Inflammatory macrophage treated with lipopolysaccharide for 1 hour (primary cell): Measurements from ENCODE around the gene GRK5.

Experiments used
- DNase-seq, 2 donors: peaks; one replicate each; pipeline ENCODE4 v3.0.0-alpha.2; 2020 to 2022

GRK5 gene

DNA sequence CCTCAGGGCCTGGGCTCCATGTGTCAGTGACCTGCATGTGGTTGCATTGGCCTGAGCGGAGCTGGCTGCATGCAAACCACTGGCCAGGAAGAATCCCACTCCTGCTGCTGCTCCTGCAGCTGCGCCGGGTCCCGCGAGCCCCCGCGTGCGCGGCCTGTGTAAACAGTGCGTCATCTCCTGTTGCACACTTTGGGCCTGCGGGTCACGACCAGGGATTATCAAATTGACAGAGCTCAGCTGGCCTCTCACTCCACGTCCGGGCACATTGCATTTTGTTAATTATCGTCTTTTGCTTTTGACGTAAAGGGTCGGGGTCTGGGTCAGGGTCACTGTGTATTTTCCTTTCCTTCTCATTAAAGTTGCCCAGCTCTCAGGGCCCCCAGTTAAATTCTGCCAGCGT is 202.5 kb downstream of the GRK5 start:
- no peak for DNase-seq

DNA sequence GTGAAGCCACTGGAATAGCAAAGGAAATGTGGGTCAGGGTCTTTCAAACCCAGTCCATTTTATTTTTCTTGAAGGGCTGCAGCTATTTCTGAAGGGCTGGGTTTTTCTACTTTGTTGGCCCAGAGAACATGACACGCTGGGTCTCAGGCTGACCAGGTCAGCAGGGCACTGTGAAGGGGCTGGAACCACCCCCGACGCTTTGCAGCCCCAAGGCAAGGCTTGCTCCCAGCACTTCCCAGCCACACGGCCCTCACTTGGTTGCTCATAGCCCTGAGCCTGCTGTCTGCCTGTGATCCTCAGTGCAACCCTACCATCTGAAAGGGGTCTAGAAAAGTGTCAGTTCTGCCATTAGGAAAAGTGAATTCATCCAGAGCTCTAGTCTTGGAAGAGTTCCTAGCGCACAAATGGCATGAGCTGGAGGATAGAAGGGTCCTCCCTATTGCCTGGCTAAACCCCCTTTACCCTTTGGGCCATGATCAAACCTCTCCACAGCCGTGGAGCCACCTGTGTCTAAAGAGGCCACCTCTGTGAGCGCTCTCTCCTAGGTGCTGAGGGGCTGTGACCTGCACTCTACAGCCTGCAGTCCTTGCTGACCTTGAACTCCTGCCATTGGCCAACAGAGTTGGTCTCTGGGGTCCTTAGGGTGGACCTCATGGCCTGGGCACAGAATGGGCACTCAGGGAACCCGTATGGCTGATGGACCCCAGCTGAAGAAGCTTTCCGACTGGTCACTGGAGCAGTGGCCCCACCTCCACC is 203.2 kb downstream of the GRK5 start:
- no peak for DNase-seq

DNA sequence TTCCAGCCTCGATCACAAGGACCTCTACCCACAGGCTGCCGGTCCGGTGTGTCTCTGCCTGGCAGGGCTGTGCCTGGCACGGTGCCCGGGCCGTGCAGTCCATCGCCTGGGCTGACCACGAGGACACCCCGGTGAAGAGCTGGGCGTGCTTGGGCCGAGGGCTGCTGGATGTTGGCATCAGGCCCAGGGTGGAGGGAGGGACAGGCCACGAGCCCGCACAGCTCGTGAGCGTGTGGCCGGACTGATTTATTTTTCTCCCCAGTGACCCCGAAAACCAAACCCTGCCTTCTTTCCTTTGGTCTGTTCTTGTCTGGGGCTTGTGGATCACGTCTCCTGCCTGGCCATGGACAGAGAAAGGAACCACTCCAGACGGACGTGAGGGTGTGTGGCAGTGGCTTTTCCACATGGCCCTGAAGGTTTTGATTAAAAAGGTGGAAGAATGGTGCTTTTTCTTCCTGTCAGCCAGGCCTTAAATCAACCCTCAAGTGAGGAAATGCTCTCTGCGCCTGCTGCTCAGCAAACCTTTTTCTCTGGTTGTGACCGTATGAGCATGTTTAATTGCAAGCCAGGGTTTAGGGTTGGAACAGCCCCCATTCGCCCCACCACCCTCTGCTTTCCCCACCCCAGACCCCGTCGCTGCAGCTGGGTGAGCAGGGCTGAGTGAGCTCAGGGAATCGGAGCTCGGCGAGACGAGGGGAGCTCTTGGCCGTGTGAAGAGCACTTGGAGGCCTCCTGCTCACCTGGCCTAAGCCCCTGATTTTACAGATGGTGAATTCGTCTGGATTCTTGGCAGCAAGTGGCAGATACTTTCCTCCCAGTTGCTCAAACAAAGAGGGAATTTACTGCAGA is 205.1 kb downstream of the GRK5 start:
- DNase-seq: no peak

DNA sequence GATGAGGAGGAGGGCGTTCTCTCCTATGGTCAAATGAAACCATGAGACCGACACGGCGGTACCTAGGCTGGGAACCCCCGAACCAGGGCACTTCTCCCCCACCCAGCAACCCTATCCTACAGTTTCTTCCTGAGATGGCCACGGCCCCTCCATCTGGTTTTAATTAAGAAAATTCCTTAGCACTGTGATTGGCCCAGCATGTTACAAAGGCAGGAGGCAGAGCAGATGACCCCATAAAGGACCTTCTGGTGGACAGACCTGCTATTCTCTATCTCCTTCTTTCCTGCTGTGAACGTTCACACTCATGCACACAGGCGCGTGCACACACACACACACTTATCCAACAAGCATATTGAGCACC is 205.7 kb downstream of the GRK5 start:
- no peak for DNase-seq

DNA sequence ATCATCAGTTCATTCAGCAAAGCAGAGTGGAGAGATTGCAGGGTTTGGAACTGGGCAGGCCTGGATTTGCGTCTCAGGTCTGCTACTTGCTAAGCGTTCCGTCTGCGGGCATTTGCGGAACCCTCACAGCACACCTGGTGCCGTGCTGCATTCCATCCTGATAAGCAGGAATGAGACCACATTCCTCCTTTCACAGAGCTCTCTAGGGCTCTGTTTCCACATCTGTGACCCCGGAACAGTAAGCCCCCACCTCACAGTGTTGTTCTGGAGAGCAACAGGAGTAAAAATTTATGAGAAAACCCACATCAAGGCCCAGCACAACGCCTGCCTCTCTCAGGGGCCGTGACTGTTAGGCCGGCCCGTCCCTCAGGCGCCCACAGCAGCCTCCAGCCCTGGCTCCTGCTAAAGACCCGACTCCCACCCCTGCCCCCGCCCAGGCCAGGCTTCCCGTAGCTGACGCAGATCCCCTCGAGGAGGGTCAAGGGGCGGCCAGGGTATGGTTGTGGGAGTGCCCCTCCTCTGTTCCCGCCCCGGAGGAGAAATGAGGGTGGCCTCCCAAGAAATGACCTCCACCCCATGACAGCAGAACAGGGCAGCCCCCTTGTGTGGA is 206.2 kb downstream of the GRK5 start:
- no peak for DNase-seq

DNA sequence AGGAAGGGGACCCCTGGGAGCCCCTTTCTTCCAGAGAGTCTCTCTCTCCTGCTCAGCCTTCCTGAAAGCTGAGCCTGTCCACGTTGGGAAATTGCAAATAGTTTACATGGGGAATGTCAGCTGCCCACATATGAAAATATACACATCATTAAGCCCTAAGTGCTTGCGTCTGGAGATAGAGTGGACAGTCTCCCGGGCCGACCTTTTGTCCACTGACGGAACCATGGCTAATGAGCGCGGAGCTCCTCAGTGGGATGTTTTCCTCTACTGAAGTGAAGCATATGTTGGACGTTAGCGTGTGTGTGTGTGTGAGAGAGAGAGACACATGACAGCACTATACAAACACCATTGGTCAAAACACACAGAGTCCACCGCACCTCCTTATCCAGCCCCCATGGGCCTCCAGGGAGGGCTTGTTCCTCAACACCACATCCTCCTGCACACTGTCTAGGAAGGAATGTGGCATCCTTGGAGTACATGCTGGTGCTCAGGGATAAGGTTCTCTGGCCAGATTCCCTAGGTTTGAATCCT is 206.8 kb downstream of the GRK5 start:
- no peak for DNase-seq

DNA sequence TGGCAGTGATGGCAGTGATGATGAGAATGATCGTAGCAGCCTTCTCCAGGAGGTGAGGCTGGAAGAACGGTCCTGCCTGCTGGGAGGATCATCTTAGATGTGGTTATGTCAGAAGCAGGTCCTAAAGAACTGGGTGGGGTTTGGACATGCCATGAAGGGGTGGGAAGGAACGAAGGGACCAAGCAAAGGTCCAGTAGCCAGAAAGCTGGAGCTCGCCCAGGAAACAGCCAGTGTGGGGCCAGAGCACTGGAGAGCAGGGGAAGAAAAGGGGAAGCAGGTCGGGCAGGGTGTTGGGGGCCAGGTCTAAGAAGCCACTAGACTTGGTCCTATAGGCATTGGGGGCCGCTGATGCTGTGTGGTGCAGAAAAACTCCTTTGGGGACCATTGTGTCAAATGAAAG is 207.8 kb downstream of the GRK5 start:
- no peak for DNase-seq

DNA sequence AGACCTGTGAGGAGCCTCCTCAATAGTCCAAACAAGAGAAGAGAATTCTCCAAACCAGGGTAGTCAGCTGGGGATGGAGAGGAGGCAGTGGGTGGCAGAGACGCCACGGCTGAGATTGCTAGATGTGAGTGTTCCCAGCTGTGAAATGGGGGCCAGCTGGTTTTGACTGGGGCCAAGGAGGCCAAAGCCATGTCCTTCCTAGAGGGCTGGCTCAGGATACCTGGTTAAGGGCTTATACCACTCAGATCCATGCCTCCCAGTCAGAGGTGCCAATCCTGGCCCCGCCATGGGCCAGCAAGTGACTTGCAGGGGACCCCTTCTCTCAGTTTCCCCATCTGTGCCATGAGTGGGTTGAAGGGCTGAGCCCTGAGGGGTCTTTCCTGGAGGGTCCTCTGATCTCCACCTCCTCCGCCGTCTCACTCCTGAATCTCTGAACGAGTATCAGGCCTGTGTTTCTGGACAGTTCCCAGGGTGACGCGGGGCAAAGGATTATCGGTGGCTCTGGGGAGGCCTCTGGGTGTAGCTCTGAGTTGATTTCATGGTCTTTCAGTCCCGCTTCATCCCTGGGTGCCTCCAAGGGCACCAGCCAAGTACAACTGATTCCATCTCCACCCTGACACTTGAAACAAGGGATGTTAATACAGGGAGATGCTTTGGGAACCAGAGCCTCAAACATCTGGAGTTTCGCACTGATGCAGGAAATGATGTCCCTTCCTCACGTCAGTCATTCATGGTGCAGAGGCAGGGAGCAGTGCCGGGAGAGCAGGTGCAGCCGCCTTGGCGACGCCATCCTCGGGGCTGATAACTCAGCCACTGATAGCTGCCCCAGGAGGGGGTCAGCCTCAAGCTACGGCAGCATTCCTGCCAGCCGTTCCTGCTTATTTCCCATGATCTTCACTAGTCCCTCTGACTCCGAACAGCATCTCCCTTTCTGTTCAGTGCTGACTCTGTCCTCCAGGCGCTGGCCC is 208.4 kb downstream of the GRK5 start:
- no peak for DNase-seq

DNA sequence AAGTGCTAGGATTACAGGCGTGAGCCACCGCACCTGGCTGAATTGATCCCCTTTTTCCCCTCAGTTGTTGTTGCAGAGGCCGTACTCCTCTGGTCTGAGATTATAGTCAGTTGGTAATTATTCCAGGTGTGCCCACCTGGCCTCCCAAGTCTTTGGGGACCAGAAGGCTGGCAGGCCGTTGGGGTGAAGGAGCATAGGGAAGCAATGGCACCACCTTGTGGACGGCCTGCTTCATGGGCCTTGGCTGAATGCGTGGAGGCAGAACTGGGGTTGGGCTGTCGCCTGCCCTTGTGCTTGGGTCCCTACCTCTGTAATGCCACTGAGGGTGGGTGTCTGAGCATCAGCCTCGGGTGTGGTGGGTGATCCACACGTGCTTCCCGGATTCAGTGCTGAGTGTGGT is 209.5 kb downstream of the GRK5 start:
- DNase-seq: peak; percentile 35 to 75

DNA sequence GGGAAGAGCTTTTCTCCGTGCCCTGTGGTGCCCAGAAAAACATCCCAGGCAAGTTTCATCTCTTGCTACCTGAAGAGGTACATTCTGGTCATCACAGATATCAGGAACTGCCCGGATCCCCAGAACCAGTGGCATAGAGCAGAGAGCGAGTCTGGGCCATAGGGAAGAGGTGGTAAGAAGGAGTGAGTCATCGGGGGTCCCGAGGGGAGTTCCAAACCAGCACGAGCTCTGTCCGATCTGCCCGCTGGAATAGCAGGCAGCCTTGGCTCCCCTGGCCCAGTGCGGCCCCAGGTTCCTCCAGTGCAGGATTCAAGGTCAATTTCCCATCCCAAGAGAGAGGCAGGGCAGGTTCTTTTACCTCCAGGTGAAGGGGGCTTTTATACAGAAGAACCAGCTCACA is 210.5 kb downstream of the GRK5 start:
- DNase-seq: no peak

DNA sequence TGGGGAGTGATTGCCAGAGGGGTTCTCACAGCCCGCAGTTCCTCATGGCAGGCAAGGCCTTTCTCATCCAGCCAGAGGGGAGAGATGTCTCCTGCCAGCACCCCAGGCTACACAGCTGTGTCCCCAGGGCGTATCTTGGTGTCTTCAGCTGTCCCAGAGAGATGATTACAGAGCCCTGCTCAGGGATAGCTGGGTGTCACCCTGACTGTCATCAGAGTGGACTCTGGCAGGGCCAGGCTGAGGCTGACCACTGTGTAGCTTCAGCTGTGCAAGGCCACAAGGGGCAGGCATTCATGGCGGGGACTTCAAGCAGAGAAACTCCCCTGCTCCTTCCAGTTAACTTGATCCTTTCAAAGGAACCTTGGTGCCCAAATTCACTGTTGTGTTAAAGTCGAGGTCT is 211.0 kb downstream of the GRK5 start:
- no peak for DNase-seq

DNA sequence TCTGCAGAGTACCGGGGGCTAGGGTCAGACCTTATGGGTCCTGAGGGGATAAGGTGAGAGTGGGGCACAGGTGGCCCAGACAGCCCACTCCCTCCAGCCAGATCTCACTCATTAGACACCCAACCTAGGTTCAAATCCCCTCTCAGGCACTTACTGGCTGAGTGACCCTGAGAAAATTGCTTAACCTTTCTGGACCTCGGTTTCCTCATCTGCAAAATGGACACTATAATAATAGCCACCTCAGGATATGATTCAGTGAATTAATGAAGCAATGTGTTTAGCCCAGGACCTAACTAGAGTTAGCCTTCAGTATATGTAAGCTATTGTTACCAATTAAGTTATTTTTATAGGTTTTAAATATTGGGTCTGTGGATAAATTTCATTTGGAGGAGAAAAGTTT is 212.6 kb downstream of the GRK5 start:
- DNase-seq: no peak

DNA sequence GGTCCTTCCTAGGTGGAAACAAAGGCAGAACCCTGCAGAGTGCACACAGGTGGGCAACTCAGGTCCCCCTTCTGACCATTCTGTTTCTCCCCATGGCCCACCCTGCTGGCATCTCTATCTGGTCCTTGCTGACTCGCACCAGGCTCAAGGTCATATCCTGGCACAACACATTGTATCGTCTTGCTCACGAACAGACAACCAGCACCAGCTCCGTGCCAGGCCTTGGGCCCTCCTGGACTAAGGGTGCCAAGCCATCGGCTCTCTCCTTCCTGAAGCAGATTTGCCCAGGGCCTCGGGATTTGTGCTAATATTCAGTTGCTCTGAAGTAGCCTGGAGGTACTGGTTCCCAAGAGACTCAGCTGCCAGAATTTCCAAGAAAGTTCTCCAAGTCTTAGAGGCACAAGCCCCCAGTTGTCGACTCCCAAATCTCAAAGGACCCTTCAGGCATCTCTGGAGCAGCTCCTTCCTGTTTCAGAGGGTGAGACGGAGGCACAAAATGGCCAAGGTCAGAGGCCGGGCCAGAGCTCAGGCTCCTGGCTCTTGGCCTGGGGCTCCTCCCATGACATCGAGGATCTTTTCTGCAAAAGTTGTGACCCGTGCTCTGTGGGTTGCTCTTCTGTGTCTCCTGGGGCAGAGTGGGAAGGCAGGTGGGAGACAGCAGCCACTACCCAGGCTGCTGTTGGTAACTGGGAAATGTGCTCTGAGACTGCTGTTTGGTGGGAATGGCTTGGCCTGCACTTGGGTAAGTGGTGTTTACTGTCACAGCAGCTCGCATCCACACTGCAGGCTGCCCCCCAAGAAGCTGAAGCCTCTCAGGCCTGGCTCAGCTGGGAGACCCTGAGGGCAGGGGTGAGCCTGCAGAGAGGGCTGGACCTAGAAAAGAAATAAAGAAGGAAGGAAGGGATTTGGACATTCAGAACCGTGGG is 213.8 kb downstream of the GRK5 start:
- no peak for DNase-seq

DNA sequence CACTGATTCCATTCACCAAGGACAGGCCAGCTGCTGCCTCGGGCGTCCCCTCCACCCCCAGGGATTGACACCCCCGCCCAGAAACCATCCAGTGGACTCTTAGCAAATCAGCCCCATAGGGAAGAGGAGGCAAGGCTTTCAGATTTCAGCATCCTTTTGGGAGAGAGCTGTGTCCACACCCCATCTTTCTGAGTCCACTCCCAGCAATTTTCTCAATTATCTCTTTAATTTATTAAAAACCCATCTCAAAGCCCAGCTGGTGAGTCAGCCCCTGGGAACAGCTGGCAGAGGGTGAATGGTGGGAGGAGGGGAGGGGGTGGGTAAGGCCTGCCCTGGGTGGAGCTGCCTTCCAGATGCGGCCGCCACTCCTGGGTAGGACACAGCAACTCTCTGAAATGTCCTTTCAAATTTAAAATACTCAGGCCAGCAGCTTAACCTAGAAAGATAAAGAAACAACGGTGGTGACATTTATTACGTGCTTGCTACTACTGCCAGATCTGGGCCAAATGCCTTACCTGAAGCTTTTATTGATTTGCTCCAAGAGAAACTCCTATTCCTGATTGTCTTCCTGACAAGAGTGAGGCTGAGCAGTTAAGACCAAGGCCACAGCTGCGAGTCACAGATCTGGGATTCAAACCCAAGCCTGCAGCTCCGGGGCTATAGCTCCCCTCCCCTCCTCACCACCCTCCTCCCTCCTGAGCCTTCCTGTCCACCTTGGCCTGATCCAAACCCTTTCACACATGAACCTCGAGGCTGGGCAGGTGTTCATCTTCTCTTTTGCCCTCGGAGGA is 214.7 kb downstream of the GRK5 start:
- DNase-seq: no peak

DNA sequence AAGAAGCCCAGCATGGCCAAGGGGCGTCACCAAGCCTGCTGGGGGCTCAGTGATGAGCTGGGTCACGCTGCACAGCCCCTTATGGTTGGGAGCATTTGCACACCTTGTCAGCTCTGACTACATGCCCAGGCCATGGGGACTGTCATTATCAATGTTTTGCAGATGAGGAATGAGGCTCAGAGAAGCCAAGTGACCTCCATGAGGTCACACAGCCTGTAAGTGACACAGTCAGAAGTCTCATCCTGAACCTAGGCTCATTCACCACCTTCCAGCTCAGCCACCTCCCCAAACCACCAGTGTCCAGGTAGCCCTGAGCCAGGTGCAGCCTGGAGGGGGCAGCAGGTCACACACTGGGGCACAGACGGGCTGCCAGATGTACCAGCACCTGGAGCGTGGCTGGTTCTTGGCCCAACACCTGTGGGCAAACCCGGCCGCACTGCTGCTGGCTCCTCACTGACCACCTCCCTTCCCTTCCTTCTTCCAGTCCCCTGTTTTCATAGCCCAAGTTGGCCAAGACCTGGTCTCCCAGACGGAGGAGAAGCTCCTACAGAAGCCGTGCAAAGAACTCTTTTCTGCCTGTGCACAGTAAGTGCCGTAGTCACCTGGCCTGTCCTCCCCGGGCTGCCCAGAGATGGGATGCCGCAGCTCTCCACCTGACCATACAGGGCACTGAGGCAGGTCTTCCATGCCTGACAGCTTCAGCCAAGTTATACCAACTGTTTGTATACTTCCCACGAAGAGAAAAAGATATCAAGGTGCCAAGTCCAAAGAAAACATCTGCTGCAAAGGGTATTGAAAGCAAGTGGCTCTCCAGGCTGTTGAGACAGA is 215.5 kb downstream of the GRK5 start:
- DNase-seq: no peak

DNA sequence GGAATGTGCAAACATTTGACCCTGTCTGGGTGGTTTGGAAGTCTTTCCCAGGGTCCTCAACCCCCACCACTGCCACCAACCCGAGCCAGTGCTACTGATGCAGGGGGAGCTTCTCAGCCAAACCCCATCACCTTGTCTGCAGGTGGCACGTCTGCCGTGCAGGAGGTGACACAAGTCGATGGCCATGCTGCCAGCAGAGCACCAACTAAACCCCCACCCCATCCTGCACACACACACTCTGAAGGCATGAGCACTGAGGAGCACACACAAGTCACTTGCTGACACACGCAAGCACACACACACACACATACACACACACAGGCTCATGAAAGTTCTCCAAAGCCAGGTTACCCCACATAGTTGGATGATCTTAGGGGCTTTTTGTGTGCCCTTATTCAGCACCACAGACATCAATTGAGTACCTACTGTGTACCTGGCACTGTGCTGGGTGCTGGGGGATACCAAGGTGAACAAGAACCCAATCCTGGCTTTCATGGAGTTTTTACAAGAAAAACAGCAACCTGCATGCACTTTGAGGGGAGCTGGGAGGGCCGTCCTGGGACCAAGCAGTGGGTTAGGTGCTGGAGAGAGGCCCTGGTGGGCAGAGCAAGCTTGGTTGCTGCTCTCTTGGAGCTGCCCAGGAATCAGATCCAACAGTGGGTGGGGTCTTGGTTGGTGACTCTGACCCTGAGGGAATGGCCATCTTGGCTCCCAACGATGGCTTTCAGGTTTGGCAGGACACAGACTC is 216.3 kb downstream of the GRK5 start:
- DNase-seq: no peak

DNA sequence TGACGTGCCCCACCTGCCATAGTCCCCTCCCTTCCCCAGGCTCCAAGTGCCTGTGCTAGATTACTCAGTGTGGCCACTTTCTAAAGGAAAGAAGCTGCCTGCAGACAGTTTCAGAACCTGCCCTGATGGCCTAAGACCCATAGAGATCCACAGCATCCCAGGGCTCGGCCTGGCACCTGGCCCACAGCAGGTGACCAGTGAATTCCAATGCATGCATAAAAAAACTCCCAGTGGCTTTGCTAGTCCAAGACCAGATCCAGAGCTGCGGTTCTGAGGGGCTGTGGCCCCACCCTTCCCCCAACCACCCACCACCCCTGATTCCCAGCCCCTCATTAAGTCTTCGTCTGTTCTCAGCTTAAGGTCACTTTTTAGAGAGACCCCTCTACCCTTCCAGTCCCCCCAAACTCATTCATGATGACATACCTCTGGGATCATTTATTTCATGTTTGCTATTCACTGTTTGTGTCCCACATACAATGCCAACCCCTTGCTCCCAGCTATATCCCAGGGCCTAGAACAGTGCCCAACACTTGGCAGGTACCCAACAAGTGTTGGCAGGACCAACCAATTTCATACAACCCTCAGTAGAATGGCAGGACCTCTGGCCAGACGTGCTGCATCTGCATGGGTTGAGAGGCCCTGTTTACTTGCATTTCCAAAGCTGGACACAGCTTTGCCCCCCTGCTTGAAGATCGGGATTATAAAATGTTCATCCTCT is 217.0 kb downstream of the GRK5 start:
- no peak for DNase-seq
